Body of pancreas (tissue), 4 donors: ENCODE data around the gene FAM9A.

ENCODE experiments used
- POLR2A ChIP-seq, 3 donors: fragments of 450-650 bp; IDR thresholded peaks; one replicate each; pipeline ENCODE4 v1.6.1; 2016; ENCODE audit warnings: antibody characterized with exemption in 3 of 3, mild to moderate bottlenecking in 2 of 3
- TF ChIP-seq, protein P1 (sequence below), 7 experiments: fragments of 450-650 bp in 4 of 7; fragments of 200-600 bp in 3 of 7; sonication (generic) in 3 of 7; IDR thresholded peaks; one replicate each; pipeline ENCODE4 v1.5.1; 2016 to 2019; ENCODE audit warnings: antibody characterized with exemption in 7 of 7

DNA sequence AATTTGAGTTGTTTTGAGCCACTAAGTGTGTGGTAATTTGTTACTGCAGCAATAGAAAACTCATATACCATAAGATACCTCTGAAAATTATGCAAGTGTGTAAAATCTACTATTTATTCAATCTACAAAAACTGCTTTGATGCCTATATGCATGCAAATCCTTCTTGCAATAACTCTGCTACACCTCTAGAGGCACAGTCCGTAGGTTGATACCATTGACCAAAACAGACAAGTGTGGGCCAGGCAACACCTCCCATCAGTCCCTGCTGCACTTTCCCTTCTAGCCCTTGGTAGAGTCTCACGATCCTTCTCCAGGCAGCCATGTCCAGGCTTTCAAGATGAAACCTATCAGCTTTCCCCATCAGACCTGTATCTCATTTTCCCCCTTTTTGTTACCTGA is 48.8 kb upstream of the FAM9A start:
- TF ChIP-seq, protein P1, sequence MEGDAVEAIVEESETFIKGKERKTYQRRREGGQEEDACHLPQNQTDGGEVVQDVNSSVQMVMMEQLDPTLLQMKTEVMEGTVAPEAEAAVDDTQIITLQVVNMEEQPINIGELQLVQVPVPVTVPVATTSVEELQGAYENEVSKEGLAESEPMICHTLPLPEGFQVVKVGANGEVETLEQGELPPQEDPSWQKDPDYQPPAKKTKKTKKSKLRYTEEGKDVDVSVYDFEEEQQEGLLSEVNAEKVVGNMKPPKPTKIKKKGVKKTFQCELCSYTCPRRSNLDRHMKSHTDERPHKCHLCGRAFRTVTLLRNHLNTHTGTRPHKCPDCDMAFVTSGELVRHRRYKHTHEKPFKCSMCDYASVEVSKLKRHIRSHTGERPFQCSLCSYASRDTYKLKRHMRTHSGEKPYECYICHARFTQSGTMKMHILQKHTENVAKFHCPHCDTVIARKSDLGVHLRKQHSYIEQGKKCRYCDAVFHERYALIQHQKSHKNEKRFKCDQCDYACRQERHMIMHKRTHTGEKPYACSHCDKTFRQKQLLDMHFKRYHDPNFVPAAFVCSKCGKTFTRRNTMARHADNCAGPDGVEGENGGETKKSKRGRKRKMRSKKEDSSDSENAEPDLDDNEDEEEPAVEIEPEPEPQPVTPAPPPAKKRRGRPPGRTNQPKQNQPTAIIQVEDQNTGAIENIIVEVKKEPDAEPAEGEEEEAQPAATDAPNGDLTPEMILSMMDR (IDR thresholded peaks at IDR 0.05): no peak
- TF ChIP-seq POLR2A (IDR thresholded peaks at IDR 0.05): no peak
